NCI-H2081 (cell line): ENCODE results near the gene TUBA4A.
A peak's percentile ranks its signal among the peaks of the same experiment; 100 is the strongest.

Experiments used
- DNase-seq, 2 experiments: peaks; one replicate each; lab custom pipeline; 2025; lab: John Stamatoyannopoulos, UW

Gene TUBA4A

DNA sequence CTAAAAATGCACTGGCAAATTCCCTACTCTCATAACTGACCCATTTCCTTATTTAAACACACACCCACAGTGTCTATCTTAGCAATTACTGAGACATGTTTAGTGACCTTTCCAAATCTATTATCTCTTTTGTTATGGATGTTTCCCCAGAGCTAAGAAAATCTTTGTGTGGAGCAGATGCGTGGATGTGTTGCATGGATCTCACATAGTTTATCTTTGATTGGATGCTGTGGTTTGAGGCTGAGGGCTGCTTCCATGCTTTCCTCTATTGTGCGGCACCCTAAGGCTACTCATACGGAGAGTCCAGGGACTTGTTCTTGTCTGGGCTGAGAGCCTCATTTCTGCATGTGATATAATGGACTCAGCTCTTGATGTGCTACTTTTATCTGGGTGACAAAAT is 19.4 kb downstream of the TUBA4A start:
- no peak for DNase-seq

DNA sequence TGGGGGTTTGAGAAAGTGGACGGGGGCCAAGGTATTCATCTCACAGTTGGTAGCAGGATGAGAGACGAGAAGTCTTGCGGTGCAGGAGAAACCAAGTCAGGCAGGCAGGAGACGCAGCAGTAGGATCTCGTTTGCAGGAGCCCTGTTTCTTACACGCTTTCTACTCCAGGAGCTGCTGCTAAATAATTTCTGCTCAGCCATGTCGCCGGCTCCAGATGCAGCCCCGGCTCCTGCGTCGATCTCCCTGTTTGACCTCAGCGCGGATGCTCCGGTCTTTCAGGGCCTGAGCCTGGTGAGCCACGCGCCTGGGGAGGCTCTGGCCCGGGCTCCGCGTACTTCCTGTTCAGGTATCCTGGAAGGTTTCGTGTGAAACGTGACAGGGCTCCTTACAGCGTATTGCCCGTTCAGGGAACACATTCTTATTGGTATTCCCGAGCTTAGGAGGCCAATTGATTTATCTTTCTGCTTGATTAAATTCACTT is 23.6 kb downstream of the TUBA4A start:
- DNase-seq: peak; percentile 22 to 28

DNA sequence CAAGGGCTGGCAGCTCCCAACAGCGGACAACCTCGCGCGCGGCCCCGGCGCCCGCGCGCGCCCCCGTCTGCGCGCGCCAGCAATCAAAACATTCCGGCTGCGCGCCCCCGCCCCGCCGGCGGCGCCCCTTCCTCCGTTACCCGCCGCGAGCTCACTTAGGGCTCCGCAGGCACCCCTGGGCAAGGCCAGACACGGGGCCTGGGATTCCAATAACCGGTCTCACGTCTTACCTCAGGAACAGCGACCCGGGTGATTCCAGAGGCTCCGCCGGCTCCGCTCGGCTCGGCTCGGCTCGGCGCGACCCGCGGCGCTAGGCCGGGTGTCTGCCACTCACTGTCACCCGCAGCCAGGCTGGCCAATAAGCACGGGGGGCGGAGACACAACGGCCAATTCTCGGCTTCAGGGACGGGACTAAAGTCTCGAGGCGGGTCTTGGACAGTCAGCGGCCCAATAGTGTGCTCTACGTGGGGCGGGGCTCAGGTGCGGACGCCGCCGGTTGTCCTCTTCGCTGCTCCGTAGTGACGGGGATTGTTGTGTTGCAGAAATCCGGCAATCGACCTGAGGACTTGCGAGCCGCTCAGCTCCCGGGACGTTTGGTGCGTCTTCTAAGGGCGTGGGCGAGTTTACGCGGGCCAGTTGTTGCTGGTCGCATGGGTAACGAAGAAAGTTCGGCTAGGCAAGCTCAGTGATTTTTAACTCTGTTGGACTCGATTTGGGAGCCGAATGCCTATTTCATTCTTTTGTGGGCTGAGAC is 24.2 kb downstream of the TUBA4A start, which contains the start of the genes ANKZF1 and ATG9A:
Gene ANKZF1 (plus strand): TSS at position 502 of the 754 bp plus-strand sequence. CDS start 452 bp downstream, outside the sequence.
Gene ATG9A (minus strand): TSS at position 332 of the 754 bp plus-strand sequence. CDS start 1,612 bp downstream, outside the sequence.
- DNase-seq: peak; percentile 97 to 99

DNA sequence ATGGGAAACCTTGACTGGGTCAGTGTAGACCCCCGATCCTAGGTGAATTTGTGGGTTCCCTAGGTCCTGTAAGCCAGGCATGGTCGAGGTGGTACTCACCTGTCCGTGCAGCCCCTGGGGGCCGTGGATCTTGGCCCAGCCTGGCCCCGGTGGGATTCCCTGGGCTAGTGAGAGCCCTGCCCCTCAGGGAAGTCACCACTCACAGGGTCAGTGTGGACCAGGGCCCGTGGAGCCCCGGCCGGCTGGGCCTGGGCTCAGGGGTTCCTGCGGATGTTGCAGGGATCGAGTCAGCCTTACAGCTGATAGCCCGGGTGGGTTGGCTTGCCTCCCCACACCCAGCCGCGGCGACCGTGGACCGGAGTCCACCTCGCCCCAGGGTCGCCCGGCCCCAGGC is 24.8 kb downstream of the TUBA4A start:
- no peak for DNase-seq

DNA sequence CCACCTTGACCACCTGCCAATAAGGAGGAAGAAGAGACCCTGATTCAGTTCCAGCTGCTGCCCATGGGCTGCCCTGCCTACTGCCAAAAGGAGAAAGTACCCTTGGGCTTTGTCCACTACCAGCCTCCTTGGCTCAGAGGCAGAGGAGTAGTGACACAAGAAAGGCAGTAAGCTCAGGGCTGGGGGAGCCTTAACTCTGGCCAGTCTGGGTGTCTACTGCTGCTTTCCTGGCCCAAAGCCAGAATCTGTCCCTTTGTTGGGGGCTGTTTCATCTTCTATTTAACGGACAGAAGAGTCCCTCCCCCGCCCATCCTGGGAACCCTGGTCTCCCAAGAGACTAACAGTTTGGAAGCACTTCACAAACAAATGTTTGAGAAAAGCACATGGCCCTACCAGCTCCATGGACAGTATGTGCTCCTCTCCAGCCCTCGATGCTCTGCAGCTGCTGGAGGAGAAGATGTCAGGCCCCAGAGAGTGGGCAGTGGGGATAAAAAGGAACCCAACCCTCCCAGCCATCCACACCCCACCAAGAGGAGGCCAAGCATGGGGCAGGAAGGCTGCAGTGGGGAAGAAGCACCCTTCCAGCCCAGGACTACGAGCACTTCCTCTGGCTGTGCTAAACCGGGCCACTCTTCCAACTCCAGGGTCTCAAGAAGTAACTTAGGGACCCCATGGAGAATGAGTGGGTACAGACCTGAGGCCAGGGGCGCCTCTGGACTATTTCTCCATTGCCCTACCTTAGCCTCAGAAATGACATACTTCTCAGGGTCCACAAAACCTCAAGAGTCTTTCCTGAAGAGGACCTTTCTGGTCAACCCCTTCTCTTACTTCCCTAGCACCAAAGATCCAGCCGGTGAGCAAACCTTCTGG is 25.4 kb downstream of the TUBA4A start:
- DNase-seq: no peak

DNA sequence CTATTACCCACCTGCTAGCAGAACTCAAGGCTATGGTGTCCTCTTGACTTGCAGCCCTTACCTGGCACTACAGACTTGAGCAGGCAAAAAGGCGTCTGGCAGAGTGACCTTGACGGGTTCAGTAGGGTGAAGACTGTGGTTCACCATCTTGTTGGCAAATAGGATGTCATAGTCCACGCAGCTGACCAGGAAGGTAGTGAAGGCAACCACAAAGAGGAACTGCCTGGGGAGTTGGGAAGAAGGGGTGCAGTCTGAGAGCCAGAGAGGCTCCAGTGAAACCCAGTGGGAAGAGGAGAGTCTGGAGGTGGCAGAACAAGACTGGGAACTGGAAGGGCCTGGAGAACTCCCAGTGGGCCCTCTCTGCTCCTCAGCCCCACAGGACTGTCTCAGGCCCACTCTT is 28.4 kb downstream of the TUBA4A start:
- DNase-seq: no peak

DNA sequence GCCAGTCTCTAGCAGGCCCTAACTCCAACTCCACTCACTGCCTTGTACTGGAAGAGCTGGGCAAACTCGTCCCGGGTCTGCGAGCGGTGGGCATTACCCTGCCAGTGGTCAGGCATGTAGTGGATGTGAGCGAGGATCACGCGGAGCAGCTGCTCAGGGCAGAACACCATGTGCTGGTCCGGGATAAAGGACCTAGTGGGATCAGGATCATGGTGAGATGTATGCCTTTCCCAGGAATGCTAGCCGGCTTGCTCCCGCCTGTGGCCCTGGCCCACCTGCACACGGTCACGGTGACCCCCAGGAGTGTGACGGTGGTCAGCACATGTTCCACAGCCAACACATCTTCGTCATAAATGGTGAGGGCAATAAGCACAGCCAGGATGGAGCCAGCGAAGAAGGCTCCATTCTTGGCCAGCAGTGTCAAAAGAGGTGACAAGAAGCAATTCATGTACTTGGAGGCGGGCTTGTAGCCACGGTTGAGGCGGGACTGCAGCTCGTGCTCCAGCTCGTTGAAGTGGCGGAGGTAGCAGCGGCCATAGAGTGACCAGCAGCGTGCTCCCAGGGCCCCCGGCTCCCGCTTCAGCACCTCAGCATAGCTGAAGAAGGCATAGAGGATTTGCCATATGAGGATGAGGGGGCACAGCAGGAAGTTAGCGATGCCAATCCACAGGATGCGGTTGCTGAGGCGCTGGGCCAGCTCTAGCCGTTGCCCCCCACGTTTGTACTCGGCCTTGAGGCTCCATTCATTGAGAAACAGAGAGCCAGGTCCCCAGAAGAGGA is 29.7 kb downstream of the TUBA4A start:
- DNase-seq: no peak

DNA sequence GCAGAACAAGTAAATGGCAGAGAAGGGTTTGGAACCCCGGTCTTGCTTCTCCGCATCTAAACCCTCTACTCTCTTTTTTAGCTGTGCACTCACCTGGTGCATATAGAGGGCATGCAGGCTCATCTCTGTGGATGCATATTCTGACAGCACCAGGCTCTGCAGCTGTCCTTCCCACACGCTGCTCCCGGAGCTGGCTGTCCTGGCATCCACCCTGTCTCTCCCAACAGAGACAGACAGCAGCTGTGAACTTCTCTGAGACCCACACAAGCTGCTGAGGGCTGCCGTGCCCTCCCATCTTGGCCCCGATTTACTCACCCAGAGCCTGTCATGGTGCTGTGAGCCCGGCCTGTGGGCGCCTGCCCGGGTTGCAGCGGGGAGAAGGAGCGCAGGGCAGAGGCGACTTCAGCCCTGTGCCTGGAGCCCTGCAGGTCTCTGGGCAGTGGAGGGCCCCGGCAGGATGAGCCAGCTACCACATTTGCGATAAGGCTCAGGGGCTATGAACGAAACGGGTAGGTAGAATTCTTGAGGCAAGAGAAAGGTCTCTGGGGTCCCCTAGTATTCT is 31.7 kb downstream of the TUBA4A start:
- DNase-seq: no peak

DNA sequence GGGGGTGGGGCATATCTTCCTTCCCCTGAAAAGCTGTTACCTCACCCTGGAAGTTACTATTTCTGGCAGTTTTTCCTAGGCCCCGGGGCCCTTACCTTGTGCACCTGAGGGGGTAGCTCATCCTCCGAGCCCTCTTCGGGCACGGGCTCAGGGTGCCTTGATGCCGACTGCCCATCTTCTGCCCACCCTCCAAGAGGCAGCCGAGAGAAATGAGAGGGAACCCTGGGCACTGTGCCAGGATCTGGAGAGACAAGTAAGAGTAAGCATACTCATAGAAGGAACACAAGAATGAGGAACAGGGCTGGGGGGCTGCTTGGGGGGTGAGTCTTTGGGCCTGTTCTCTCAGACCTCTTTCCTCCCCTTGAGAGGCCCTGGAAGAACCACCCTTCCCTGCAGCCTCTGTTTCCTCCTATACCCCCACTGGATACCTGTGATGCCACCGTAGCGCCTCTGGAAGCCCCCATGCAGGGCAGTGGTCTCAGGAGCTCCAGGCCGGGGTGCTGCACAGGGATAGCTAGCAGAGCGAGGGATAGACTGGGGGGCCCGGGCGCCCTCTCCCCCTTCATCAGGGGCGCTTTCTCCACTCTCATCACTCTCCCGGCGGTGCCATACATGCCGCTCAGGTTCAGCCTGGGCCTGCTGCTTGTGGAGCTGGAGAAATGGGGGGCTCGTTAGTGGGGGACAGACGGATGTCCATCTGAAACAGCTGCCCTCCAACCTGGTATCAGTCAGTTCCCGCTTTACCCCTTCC is 32.9 kb downstream of the TUBA4A start:
- DNase-seq: no peak

DNA sequence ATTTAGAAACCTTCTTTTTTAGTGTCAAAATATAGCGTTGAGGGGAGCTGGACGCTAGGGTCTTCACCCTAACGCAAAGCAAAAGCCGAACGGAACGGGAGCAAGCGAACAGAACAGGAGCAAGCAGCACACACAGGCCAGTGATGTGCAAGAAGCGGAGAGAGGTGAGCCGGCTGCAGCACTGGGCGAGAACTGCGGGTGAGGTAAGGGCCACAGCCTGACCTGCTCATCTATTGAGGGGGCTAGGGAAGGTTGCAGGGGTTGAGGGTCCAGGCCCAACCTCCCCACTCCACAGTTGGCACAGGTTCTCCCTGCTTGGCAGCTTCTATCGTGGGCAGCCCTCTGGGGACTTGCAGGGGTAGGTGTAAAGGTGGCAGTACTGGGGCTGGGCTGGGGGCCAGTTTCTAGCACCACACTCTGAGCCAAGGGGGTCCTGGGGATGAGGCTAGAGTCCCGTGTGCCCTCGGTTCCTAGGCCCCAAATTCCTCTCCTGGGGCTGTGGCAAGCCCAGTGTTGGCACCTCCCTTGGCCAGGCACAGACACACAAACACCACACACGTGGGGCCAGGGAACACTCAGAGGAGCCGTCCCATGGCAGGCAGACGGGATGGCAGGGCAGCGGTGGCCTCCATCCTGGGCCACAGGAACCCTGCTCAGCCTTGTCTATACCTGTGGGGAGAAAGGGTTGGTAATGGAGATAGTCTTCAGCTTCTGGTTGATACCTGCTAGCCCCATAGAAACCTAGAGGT is 33.8 kb downstream of the TUBA4A start:
- DNase-seq: no peak

DNA sequence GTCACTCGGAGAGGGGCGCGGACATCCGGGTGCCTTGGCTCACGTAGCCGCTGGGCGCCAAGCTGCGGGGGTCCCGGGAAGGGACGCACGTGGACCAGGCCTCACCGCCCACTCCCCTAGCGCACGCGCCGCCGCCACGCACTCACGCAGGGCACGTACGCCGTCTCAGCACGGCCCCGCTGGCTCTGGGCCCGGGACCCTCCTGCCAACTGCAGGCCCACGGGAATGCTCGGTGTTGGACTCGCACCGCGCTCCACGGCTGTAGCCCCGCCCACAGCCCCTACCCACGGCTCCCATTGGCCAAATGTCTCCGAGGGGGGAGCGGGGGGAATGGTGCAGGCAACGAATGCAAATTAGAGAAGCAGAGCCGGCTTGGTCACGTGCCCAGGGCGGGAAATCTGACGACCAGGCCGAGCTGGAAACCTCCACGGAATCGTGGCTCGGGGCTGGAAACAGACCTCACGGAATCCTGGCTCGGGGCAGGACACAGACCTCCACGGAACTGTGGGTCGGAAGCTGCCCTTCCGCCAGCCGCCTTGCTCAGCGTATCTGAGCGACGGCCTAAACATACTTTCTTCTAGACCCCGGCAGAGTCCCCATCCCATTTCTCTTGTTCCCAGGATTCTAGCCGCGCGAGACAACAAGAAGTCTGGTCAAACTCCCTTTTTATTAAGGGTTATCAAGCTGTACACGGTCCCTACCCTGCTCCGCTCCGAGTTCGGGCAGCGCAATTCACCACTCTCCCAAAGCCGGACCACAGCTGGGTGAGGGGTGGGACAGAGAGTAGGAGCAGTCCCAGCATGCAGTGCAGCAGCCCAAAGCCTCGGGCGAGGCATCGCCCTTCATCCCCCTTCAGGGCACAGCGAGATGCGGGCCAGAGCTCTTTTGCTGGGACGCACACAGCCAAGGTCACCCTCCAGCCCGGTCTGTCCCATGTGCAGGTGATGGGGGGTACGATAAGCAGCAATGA is 34.7 kb downstream of the TUBA4A start, which contains the start of gene ABCB6:
Gene ABCB6 (minus strand): TSS at position 227 of the 970 bp plus-strand sequence. CDS start 285 bp downstream, outside the sequence.
- DNase-seq: peak; percentile 95

DNA sequence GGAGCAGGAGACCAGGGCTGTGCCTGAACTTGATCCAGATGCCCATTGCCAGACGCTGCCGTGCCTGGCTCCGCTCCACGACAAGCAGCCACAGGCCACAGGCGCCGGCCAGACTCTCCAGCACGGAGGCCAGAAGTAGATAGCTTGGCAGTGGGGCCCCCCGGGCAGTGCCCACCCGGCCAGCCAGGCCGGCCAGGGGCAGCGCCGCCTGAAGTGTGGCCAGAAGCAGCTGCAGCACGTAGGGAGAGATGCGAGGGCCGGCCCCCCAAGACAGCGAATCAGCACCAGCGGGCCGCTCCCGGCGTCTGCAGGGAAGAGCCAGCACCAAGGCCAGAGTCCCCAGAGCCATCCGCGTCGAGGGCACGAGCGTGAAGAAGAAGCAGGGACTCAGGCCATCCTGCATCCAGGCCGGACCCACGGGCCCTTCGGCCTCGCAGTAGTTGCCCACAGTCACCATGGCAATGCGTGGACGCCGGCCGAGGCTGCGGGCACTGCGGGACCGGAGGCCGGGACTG is 35.4 kb downstream of the TUBA4A start:
- peak; percentile 30 to 71 for DNase-seq

DNA sequence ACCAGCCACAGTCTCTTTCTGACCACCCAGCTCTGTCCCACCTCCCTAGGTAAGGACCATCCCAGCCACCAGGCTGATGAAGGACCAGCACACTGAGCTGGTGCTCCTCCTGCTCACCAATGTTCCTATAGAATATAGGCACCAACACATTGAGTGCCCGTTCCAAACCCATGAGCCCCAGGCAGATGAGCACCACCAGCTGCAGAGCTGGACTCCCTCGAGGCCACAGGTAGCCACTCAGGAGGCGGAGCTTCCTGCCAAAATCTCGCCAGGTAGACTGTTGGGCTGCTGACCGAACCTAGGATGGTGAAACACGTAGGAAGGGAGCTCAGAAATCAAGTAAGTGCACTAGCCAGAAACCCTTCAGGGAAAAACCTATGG is 37.2 kb downstream of the TUBA4A start:
- DNase-seq: no peak

DNA sequence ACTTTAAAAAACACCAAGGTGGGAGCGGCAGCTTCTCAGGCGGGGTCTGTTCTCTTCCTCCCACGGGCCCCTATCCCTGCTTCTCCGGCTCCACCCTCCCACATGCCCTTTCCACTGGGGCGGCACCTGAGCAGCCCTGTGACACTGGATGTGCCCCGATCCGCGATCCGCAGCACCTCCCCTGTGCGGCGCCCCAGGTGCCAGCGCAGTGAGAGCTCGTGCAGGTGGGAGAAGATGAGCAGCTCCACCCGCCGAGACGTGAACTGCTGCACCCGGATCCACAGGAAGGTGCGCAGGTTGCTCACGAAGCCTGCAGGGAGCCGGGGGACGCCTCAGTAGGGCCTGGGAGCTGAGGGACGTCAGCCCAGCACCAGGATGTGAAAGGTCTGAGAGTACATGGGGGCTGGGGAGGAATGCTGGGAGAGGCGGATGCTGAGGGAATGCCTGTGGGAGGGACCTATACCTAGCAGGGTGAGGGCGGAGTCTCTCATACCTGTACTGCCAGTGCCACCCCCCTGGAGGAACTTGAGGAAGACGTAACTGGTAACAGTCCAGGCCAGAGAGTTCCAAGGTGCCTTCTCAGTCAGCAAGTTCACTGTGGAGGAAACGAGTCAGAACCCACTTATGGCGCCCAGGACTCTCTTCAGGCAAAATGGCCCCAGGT is 37.7 kb downstream of the TUBA4A start:
- DNase-seq: no peak

DNA sequence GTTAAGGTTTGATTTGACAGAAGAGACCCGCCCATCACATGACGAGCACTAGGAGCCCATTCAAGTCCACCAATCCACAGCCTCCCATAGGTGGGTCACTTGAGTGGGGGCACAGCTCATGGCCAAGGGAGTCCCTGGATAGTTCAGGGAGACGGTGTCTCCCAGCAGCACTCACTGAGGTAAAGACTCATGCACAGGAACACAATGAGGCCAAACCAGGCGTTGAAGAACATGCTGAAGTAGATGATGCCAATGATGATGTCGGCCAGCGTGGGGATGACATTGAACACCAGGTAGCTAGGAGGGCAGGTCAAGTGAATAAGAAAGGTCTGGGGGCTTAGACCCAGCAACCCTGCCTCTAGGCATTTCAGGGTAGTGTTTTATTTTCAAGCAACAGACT is 38.9 kb downstream of the TUBA4A start:
- DNase-seq: no peak

DNA sequence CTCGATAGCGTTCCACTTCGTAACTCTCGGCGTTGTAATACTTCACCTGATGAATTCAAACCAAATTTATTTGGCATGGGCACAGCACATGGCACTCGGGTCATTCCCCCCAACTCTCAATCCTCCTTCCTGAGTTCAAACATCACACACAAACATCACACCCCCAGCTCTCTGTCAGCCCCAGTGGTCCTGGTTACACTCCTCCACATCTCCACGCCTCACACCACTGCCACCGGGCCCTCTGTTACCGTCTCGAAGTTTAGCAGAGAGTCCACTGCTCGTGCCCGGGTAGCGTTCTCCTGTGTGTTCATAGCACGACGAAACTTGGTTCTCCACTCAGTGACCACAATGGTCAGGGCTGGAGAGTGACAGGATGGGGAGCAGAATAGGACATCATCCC is 39.6 kb downstream of the TUBA4A start:
- DNase-seq: no peak

DNA sequence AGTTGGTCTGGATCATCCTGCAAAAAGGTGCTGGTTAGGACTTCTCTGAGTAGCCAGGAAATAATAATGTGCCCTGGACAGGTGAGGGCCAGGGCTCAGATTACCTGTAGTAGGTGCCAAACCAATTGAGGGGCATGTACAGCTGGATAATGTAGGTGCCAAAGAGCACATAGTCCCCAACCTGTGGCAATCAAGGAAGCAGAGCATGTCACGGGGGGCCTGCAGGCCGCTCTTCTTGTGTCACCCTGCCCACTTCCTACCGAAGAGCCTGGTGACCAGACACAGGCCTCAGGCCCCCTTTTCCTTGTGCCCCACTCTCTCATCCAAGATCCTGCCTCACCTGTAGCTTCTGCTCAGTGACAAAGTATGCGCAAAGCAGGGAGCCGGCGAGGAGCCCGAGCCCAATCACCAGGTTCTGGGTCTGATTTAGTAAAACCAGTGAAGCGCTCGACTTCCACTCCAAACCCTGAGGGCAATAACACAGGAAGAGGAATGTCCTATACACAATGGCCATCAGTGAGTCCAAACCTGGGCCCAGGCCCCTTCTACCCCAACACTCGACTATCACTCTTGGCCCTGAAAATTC is 40.1 kb downstream of the TUBA4A start:
- no peak for DNase-seq

DNA sequence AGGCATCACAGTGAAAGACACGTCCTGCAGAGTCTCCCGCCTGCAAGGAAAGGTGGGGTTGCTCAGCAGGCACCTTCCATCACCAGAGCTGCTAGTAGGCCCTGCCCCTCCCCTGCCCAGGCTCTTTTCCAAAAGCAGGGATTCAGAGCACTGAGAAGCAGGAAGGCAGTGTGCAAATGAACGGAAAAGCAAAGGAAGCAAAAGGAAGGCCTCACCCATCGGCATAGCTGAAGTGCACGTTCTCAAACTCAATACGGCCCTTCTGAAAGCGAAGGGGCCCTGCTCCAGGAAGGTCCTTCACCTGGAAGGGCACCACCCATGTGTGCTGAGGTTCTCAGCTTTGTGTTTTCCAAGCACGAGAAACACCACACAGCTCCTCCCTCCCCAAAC is 40.7 kb downstream of the TUBA4A start:
- DNase-seq: no peak
